ENCODE results near the gene MYCT1.

GRCh38 chr6:152697634-152698033 is at the start of gene MYCT1:
- TF ChIP-seq CTCF (IDR thresholded peaks at IDR 0.05; ENCODE audit: poor library complexity): no peak
- no peak for TF ChIP-seq EZH2 (IDR thresholded peaks at IDR 0.05; ENCODE audit: borderline replicate concordance)
- TF ChIP-seq EZH2phosphoT487 (IDR thresholded peaks at IDR 0.05; ENCODE audit: low read depth, severe bottlenecking, unreplicated experiment): no peak
